HG03066 (cell line): ENCODE results near the gene FYB2.
A peak's percentile ranks its signal among the peaks of the same experiment; 100 is the strongest.

Source experiments
- ATAC-seq: cut with Tn5 transposase; IDR thresholded peaks from one replicate; pipeline ENCODE4 v1.9.1; 2021; ENCODE audit warnings: low read depth; ENCODE audit not compliant: unreplicated experiment

Gene FYB2

DNA sequence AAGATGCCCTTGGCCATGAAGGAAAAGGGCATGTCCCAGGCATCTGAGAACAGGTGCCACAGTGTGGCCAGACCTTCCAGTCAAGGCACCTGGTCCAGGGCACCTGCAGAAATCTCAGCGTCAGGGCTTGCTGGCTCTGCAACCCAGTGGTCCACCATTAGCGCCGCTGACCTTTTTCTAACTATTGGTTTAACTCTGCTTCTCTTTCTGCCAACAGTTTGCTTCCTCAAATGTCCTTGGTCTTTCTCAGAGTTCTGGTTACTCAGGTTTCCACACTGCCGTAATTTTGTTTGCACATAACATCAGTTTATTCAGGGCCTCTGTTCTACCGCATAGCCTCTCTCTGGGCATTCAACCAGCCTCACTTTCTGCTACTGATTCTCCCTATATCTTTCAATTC, 16.5 kb upstream of the FYB2 start:
- no peak for ATAC-seq

DNA sequence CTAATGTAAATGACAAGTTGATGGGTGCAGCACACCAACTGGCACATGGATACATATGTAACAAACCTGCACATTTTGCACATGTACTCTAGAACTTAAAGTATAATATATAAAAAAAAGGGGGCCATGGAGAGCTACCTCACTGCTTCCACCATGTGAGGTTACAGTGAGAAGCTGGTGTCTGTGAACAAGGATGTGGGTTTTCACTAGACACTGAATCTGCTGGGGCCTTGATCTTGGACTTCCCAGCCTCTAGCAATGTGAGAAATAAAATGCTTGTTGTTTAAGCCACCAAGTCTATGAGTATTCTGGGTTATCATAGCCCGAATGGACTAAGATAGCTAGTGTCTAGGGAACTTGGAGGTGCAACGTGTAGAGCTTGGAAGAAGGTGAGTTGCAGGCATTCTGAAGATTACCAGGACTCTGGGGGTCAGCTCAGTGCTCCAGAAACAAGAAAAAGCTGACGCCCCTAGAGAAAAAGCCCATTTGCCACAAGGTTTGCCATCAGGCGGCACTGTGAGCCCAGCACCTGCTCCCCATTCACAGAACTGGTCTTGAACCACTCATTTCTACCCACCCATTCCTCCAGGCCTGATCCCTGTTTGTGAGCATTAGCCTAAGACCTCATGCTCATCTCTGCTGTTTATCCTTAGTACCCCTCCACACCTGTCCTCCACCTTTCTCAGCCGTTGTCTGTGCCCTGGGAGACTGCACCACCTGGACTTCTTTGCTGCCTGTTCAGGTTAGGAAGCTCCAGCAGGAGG, 15.1 kb upstream of the FYB2 start:
- no peak for ATAC-seq

DNA sequence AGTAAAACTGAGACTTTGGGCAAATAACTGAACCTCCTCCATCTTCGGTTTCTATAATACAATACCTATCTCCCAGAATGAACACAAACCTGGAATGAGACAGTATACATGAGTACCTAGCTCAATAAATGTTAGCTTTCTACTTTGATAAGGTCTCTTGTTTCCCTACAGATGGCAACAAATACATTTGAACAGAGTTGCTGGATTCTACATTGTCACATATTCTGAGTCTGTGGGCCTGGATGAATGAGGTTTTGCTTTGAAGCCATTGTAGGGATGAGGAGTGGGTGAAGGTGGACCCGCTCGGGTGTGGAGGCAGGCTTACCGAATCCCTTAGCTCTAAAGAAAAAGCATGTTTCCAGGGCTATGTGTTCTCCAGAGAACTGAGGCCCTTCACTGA, 13.9 kb upstream of the FYB2 start:
- ATAC-seq, result no peak

DNA sequence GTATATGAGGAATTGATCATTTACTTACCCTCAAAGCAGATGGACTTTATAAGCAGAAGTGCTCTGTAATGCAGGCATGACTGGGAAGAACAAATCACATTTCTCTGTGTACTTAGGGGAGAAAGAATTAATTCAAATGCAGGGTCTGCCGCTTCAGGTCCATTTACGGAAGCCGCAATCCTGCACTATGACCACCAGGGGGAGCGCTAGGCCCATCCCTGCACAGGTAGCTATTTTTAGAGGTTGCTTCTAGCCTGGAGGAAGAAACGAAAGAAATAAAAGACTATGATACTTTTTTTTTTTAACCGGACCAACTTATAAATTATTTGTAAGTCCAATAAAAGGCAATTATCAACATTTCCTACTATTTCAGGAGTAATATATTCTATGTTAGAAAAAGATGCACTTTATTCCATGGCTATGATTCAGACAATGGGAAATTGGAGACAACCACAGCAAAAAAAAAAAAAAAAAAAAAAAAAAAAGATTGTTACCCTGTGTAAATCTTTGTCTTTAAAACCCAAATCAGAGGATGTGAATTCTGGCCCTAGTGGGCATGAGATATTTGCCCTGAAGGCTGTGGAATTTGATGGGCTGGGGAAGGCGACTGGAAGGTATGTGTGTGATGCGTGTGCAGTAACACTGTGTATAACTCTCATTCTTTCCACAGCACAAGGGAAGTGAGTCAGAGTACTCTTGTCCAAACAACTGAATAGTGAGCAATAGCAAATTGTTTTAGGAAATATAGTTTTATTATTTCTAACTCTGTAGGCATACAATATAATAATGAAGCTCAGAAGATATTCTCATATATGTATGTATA, 12.9 kb upstream of the FYB2 start:
- peak; percentile 83 for ATAC-seq

DNA sequence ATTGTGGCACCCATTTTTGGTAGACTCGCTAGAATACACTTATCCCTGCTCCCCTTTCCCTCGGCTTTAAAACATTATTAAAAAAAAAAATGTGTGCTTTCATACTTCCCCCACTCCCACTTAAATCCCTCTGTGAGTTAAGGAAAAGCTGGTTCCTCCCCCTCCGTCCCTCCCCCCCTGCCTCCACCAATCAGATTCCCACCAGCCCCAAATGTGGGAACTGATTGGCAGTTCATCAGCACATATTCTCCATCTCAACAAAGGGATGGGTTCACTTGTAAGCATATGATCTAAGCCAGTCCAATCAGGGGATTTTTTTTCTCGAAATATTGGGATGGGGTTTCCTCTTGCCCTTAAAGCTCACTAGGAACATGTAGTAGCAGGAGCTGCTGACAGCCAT, 10.8 kb upstream of the FYB2 start:
- no peak for ATAC-seq

DNA sequence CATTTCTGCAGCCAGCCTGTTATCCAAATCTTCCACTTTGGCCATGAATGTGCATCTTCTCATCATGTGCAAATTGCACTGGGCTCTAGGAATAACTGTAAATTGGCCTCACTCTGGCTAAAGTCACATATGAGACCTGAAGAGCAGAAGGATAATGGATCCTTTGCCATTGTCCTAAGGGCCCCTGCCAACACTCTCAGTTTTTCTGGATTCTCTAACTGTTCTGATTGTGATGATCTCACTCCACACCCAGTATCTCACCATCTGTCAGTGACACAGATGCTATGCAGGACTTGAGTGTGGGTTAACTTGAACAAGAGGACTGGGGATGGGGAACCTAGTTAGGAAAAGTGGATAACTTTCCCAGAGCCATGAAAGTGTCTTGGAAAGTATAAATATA, 8.5 kb upstream of the FYB2 start:
- no peak for ATAC-seq

DNA sequence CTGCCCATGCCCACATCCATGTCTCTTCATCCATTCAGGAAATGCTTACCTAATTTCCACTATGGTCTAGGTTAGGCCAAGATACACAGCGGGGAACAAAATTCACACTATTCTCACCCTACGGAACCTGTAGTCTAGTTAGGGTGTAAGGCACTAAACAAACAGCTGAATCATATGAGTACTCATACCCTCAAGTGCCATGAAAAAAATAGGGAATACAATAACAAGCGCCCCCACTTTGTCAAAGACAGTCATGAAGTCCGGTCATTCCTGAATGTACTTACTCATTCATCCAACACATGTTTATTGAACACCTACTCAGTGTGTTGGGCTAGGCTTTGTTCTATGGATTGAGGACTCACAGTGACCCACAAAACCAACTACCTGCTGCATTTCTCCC, 6.2 kb upstream of the FYB2 start:
- no peak for ATAC-seq

DNA sequence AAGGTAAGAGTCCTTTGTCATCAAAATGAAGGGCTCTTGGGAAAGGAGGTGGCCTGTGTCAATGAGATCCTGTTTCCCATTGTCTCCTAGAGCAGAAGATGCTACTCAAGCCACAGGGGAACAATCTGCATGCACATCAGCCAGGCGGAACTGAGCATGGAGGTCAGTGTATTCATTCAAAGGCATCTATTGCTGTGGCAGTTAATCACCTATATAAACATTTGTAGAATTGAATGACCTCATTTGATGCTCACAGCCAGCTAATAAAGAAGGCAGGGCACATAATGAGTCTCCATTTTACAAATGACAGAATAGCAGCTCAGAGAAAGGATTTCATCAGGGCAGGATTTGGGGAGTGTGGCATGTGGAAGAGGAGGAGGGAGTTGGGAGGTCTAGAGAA, 5.7 kb upstream of the FYB2 start:
- ATAC-seq, result no peak

DNA sequence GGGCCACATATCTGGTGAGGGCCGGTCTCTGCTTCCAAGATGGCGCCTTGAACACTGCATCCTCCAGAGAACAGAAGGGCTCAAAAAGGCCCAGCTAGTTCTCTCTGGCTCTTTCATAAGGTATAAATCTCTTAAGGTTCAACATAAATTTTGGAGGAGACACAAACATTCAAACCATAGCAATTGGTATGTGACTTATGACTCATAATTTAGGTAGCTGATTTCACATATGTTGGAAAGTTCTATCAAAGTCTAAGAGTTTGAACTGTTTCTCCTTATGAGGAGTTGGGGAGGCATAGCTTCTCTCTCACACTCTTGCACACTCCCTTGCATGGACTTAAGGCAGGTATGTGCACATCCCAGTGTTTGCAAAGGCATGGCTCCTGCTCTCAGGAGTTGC, 5.1 kb upstream of the FYB2 start:
- ATAC-seq, result no peak

DNA sequence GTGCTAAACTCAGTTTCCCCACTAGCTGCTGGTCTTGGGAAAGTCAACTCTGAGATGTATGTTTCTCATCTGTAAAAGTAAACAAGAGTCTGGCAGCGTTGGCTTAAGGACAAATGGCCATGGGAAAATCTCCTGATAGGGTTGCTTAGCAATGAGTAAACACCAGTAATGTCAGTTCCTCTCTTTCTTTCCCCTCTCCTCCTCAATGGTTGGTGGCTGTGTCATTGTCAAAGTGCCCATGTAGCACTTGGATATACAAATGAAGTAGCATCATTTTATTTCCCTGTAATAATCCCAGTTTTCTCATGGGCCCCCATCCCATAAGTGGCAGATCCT, 2.2 kb upstream of the FYB2 start:
- no peak for ATAC-seq

DNA sequence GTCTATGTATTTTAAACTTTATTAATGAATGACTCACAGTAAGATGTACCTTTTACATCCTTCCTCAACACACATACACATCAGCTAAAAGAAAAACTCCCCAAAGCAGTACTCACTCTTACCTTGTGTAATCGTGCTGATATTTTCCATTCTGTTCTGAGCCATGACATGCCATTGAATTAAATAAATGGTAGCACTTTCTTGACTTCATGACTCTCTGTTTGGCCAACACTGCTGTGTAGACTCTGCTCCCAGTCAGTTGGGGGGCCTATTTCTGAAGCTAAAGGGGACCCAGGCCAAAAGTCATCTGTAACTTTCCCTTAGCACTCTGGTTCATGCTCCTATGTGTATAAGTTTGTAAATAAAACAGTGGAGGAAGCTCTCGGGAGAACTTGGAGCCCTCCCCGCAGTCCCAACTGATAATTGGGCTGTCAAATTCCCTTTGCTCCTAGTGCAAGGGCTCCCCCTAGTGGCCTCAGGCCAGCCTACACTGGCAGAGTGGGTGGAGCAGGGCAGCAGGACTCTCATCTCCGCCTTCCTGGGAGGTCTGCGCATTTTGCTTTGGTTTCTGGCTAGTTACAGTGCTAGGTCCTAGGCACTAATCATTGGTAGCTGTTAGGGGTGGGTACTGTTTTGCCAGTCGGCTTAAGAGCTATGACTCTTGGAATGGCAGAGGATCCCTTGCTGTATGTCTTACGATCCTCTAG, 1.7 kb upstream of the FYB2 start:
- ATAC-seq, result peak; percentile 78

DNA sequence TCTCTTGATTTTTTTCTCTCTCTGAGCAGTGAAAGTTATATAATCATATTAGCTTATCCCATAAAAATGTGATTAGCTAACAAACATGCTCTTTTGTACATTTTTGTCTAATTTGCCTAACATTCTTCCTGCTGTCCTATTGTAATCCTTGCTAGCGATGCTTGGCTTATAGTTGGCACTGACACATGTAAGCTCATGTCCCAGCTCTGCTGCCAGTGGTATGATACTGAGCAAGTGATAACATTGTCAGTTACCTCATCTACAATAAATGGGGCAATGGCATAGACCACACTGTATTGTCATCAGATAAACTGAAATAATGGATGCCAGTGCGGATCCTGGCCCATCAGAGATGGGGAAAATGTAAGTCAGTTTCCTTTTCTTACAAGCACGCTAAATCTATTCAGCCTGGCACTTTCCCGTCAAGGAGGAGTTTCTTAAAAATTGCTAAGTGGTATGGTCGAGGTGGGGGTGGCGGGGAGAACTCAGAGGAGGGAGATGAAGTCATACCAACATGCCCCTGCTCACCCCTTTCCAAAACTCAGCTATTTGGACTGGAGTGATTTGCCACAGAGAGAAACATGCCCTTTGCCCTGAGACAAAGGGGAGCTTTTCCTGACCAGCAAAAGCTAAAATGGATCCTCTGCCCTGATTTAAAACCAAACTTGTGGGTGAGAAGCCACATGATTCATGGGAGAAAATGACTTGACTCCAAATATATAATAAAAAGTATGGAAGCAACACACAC, 1.3 kb downstream of the FYB2 start:
- ATAC-seq, result no peak

DNA sequence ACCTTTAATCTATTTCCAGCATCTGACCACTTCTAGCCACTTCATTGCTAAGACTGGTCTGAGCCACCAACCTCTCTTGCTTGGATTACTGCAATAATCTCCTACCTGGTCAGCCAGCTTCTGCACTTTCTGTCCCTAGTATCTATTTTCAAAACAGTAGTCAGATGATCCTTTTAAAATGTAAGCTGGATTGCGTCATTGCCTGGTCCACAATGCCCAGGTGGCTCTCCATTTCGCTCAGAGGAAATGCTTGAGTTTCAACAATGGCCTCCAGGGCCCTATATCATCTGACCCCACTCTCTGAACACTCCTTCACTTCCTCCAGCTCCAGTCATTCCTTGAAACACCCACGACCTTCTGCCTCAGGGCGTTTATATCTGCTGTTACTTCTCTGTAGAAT, 2.3 kb downstream of the FYB2 start:
- no peak for ATAC-seq

DNA sequence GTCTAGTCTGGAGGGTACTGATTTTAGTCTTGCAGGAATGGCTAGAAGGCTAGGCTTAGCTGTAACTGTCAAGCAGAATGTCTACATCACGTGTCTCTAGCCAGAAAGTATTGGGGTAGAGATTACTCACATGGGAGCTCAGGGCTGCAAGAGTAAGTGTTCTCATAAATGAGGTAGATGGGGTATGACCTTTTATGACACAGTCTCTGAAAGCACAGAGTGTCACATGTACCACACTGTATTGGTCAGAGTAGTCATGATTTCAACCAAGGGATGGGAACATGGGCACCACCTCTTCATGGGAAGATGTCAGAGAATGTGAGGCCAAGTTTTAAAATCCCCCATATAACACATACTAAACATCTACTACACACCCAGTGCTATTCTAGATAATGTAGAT, 2.9 kb downstream of the FYB2 start:
- ATAC-seq, result no peak

DNA sequence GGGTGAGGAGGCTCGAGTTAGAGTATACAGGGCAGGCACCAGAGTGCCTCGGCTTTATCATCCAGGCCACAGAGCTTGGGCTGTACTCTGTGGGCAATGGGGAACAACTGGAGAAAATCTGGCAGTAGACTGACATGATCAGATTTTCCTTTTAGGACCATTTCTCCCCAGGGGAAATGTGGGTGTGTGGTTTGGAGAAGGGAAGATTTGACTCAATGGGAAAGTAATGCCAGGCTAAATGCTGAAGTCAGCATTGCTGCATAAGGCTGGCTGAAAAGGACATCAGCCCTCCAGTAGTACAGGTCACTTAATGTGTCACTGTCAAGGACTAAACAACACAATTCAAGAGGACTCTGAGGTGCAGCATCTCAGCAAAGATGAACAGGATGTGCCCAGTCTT, 5.0 kb downstream of the FYB2 start:
- ATAC-seq, result no peak

DNA sequence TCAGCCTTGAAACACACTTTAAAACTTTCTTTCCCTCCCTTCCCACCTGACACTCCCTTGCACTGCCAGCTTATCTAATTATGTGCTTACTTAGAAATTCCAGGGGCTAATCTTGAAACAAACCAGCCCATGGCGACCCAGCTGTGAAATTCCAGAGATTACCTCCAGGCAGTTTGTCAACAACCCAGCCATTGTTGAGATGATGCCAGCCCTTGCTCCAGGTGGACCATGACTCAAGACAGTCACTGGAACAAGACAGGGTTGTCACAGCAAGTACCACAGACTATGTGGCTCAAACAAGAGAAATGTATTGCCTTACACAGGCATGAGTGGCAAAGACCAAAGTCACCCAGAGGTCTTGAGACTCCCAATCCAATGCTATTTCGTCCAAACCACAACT, 7.9 kb downstream of the FYB2 start:
- ATAC-seq, result no peak

DNA sequence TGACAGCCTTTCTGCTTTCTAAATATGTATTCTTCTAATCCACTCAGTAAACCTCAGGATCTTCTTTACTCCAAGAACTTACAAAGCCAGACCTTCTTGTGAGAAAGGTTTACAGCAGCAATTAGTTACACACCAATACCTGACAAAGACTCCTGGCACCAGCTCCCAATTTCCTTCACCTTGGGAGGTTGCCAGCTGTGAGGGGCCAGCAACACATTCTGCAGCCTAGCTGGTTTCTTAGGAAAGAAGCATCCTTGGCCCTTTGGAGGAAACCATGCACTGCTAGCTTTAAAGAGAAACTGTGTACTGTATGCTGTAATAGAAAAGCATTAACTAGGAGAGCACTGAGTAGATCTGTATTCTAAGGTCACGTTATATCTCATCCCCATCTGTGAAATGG, 10.8 kb downstream of the FYB2 start:
- no peak for ATAC-seq

DNA sequence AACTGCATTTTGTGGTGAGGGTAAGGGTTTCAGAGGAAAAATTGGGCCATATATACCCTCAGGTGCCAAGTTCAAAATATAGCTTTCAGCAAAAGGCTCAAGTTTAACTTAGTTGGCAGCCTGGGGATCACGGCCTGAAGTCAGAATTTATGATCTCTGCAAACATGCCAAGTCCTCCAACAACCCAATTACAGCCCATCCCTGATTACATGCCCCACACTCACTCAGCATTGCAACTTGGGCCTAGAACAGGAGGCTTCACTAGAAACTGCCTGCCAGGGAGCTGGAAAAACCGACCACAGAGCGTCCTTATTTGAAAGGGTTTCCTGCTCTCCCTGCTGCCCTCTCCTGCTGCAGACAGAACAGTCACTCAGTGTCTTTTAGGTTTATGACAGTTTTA, 12.4 kb downstream of the FYB2 start:
- ATAC-seq, result no peak

DNA sequence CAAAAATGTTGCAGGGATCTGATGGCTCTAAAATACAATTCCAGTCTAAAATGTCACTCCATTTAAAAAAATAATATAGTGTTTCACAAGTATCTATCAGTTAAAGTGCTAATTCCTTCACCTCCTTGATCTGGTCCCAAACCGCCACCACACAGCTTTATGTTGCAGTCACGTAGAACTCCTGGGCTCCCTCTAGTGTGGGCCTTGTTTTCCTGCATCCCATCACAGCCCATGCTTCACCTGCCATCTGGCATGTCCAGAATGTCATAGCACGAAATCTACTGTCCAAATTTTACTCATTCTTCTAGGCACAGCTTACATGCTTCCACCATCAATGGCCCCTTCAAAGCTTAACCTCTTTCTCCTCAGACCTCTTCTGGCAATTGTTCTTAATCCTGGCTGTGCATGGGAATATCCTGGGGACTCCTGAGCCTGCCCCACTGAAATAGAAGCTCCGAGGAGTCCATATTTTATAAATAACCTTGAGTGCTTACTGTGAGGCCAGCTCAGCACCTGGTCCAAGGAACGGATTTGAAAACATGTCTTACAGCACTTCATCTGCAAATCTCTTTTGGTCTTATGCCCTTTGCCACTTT, 15.5 kb downstream of the FYB2 start:
- ATAC-seq, result peak; percentile 56

DNA sequence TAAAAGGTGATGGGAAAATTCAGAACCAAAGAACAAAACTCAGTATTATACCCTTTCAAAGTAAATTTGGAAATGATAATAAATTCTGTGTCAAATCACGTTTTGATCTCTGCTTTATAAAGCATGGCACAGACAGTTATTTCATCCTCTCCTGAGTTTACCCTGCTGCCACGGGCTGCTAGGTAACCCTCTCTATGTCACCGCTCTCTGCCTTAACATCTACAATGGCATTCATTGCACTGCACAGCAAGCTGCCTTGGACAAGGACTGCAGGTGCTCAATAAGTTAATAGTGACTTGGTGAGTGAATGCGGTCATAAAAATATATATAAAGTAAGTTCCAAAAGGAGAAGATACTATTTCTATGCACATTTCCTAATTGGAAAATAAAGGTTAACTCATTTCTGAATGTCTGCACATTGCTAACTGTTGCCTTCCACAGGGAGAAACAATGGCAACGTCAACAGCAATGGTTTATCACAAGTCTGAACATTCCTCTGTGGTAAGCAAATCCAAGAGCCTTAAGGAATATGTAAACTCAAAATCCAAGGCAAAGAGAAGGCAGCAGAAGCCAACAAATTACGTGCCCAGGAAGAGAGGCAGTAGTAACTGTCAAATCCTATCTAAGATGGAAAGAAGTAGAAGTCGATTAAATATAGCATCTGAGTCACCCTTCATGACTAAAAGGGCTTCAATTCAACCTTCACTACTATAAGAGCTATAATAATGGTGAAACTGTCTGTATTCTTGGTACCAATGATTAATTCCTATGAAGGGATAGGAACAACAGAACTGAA, 19.4 kb downstream of the FYB2 start:
- ATAC-seq, result no peak
